Right atrium auricular region (tissue), 2 donors: ENCODE measurements around the gene CAMTA1. TPM values are rescaled to one million over a fixed set of nuclear protein-coding genes. Genes with fewer than 3 reads are reported as not detected.

Experiments used
- DNase-seq: peaks from one replicate; pipeline ENCODE4 v3.0.0-alpha.2; 2019; ENCODE audit warnings: low spot score
- H3K27ac ChIP-seq, 2 donors: fragments of 200-600 bp; sonication (generic); 1 replicate in 1 of 2; 2 replicates in 1 of 2; pipeline ENCODE4 v1.5.1; 2016 to 2019
- H3K27me3 ChIP-seq, 2 donors: fragments of 200-600 bp; sonication (generic); one replicate each; pipeline versions ENCODE4 v1.5.1 to v1.6.0; 2017 to 2019
- H3K36me3 ChIP-seq: fragments of 200-600 bp; sonication (generic); one replicate; pipeline ENCODE4 v1.5.1; 2016
- H3K4me1 ChIP-seq, 2 donors: fragments of 200-600 bp; sonication (generic); one replicate each; pipeline versions ENCODE4 v1.5.1 to v1.6.0; 2017 to 2019
- H3K4me3 ChIP-seq, 2 donors: fragments of 200-600 bp; sonication (generic); 1 replicate in 1 of 2; 2 replicates in 1 of 2; pipeline ENCODE4 v1.5.1; 2017 to 2019; ENCODE audit warnings: mild to moderate bottlenecking in 1 of 2, moderate library complexity in 1 of 2
- H3K9me3 ChIP-seq, 2 donors: fragments of 200-600 bp; sonication (generic); one replicate each; pipeline ENCODE4 v1.5.1; 2019
- total RNA-seq, 2 donors: library from RNA; depleted of rRNA; stranded (reverse); fragments of >200 nt; gene quantifications; one replicate each; pipeline ENCODE4 v1.1.0, GENCODE V29; 2016
- TF ChIP-seq, protein P1 (sequence below), 2 donors: fragments of 200-600 bp; sonication (generic); IDR thresholded peaks; one replicate each; pipeline ENCODE4 v1.5.1; 2019; ENCODE audit warnings: antibody characterized with exemption in 2 of 2

Gene CAMTA1
- total RNA-seq, 2 donors from 2014 or later = 132 to 190 TPM

GRCh38 chr1:6960860-6961259 lies 175.6 kb downstream of the CAMTA1 start:
- peaks cover 0 to 44% of the 10 kb centered on the region in 2 donors for H3K4me1 ChIP-seq
- H3K36me3 ChIP-seq = no peaks in the 10 kb centered on the region
- peak overlapping the region; percentile 59 to 77 for H3K27ac ChIP-seq
- H3K9me3 ChIP-seq = no peaks in the 10 kb centered on the region
- DNase-seq = no peak
- peaks cover 0 to 9% of the 10 kb centered on the region in 2 donors for H3K27me3 ChIP-seq
- TF ChIP-seq, protein P1, sequence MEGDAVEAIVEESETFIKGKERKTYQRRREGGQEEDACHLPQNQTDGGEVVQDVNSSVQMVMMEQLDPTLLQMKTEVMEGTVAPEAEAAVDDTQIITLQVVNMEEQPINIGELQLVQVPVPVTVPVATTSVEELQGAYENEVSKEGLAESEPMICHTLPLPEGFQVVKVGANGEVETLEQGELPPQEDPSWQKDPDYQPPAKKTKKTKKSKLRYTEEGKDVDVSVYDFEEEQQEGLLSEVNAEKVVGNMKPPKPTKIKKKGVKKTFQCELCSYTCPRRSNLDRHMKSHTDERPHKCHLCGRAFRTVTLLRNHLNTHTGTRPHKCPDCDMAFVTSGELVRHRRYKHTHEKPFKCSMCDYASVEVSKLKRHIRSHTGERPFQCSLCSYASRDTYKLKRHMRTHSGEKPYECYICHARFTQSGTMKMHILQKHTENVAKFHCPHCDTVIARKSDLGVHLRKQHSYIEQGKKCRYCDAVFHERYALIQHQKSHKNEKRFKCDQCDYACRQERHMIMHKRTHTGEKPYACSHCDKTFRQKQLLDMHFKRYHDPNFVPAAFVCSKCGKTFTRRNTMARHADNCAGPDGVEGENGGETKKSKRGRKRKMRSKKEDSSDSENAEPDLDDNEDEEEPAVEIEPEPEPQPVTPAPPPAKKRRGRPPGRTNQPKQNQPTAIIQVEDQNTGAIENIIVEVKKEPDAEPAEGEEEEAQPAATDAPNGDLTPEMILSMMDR (IDR thresholded peaks at IDR 0.05) = no peak
- no peak overlapping the region for H3K4me3 ChIP-seq

GRCh38 chr1:6961289-6961688 lies 176.0 kb downstream of the CAMTA1 start:
- H3K27me3 ChIP-seq = peaks cover 0 to 9% of the 10 kb centered on the region in 2 donors
- TF ChIP-seq, protein P1 (IDR thresholded peaks at IDR 0.05) = no peak

DNA sequence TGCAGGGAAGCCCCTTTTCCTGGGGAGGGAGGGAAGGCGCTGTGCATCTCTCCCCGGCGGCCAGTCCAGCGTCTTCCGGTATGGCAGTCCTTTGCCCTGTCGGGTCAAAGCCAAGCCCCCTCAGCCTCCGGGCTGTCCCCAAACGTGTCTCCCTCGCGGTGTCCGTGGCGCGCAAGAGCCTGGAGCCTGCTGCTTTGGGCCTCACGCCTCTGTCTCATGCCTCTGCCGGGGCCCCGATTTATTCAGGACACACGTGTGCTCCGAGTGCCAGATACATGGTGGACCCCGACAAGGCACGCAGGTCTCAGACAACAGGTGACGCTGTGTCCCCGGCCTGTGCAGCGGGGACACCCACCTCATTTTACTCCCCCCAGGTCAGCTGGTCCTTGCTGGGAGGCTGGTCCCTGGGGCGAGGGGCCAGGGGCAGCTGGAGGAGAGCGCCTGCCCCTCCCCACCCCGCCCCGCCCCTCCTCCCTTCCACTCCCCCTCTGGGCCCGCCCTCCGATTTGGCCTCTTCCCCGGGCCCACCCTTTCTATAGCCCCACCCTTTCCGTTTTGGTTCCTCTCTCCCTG lies 176.7 kb downstream of the CAMTA1 start:
- H3K36me3 ChIP-seq = no peaks in the 10 kb centered on the region
- no peak for DNase-seq
- peak overlapping the region; percentile 51 to 77 for H3K27ac ChIP-seq
- H3K27me3 ChIP-seq = peaks cover 0 to 9% of the 10 kb centered on the region in 2 donors
- peak overlapping the region; percentile 19 to 34 for H3K4me3 ChIP-seq
- H3K9me3 ChIP-seq = no peaks in the 10 kb centered on the region
- TF ChIP-seq, protein P1 (IDR thresholded peaks at IDR 0.05) = no peak
- peaks cover 0 to 44% of the 10 kb centered on the region in 2 donors for H3K4me1 ChIP-seq

More at GRCh38 chr1:6961289-6961688, 176.0 kb downstream of the CAMTA1 start:
- Histone ChIP-seq H3K4me1 (peaks cover 0 to 44% of the 10 kb centered on the region in 2 donors), H3K36me3 (no peaks in the 10 kb centered on the region), H3K9me3 (no peaks in the 10 kb centered on the region), H3K4me3 (no peak overlapping the region), H3K27ac (peak overlapping the region; percentile 51 to 77)
- no peak for DNase-seq

DNA sequence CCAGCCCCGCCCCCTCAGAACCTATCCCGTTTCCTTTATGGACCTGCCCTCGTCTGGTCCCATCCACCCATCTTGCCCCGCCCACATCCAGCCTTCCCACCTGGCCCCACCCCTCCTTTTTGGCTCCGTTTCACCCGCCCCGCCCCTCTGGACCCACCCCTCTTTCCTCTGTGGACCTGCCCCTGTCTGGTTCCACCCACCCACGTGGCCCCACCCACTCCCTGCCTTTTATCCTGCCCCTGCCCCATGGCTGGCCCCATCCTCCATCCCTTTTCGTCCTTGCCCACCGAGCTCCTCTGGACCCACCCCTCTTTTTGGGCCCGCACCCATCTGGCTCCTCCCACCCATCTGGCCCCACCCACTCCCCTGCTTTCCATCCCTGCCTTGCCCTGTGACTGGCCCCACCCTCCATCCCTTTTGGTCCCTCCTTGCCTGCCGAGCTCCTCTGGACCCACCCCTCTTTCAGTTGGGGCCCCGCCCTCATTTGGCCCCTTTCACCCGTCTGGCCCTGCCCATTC lies 177.3 kb downstream of the CAMTA1 start:
- Histone ChIP-seq H3K9me3 (no peaks in the 10 kb centered on the region), H3K27ac (peak overlapping the region; percentile 51 to 77), H3K36me3 (no peaks in the 10 kb centered on the region), H3K27me3 (peaks cover 0 to 9% of the 10 kb centered on the region in 2 donors), H3K4me3 (peak overlapping the region; percentile 19 to 34), H3K4me1 (peaks cover 0 to 44% of the 10 kb centered on the region in 2 donors)
- TF ChIP-seq, protein P1 (IDR thresholded peaks at IDR 0.05) = no peak
- peak; percentile 63 for DNase-seq

GRCh38 chr1:6962996-6963911 lies 178.0 kb downstream of the CAMTA1 start:
- Histone ChIP-seq H3K27me3 (peaks cover 0 to 9% of the 10 kb centered on the region in 2 donors), H3K9me3 (no peaks in the 10 kb centered on the region), H3K36me3 (no peaks in the 10 kb centered on the region), H3K27ac (peak overlapping the region in 1 of 2 donors; percentile 77), H3K4me3 (peak overlapping the region in 1 of 2 donors; percentile 34), H3K4me1 (peaks cover 0 to 44% of the 10 kb centered on the region in 2 donors)
- TF ChIP-seq, protein P1 (IDR thresholded peaks at IDR 0.05) = no peak
- DNase-seq = peak; percentile 64
